ENCODE data around the gene NPHP4.

DNA sequence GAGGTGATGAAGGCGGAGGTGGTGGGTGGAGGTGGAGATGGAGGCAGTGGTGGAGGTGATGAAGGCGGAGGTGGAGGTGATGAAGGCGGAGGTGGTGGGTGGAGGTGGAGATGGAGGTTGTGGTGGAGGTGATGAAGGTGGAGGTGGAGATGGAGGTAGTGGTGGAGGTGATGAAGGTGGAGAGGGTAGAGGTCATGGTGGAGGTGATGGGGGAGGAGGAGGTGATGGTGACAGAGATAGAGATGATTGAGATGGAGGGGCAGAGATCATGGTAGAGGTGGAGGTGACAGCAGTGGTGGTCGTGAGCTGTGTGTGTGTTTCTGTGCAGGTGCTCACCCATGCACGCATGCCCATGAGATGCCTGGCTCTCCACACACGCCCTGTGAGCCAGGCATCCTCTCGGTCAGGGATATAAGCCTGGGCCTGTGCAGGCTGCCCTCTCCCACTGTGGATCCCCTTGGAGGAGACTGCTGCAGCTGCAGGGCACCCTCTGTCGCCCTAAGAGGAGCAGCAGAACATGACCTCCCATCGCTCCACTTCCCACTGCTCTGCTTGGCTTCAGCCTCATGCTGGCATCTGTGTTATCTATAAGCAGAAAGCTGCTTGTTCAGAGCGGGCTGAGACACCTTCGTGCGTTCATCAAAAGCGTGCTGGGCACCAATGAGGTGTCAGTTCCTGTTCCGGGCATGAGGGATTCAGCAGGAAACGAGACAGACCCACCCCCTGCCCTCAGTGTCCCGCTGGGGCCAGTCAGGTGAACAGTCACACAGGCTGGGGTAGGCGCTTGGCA, 20.5 kb upstream of the NPHP4 start:
- TF ChIP-seq NFIX (CRISPR knock-in tag; IDR thresholded peaks at IDR 0.05; ENCODE audit: low read depth) (no peak), U2AF2 (optimal IDR thresholded peaks at IDR 0.05; ENCODE audit: low read depth, low read length) (no peak), MAZ (CRISPR knock-in tag; conservative IDR thresholded peaks at IDR 0.05 in 1 of 2, IDR thresholded peaks at IDR 0.05 in 1 of 2) (no peak)
